ENCODE data around the gene FSCN2.
"Not testable (repeated sequence)": the region's sequence is repeated elsewhere in the genome, so short reads cannot be mapped to it uniquely, and the experiment has no call there.

Gene FSCN2

DNA sequence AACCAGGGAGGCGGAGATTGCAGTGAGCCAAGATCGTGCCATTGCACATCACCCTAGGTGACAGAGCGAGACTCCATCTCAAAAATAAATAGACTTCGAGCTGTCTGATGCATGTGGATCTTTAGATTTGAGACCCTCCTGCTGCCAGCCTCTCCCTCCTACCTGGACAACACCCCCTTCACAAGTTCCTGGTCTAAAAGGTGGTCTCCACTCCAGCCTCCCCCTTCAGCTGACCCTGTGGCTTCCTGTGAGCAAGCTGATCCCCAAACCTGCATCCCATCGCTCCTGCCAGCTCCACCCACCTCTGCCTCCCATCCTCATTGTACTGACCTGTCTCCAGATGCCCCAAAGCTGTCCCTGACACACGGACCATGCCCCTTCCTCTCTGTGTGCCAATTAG, 51.1 kb downstream of the FSCN2 start:
- DNase-seq, result no peak

DNA sequence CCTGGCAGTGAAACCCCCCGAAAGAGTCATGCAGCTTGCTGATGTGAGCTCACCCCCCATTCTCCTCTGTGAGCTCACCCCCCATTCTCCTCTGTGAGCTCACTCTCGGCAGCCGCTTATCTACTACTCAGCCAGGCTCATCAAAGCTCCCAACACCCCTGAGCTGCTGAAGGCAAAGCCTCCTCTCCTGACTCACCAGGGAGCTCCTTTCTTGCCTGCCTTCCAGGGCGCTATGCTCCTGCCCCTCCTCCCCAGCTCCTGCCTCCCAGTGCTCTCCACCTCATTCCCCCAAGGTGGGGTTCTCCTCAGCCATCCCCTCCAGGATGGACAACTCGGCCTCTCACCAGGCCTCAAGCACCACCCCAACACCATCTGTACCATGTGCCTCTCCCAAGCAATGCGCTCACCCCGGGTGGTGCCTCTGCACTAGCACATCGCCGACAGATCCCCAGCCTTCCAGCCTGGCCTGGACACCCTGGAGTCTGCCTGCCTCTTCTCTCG, 51.7 kb downstream of the FSCN2 start:
- DNase-seq, result no peak

DNA sequence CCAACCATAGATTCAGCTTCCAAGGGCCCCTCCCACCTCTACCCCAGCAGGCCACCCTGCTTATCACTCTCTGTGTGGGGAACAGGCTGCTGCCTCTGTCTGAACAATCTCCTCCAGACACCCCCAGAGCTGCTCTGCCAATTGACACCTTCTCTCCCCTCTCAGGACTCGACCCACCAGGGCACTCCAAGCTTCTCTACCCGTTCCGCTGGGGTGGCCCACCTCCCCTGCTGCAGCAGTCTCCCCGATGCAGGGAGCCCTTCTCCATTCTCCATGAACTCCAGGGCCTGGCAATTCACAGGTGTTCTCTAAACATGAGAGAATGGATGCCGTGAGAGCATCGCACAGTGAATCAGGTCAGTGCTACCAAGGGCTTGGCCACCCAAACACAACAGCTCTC, 52.3 kb downstream of the FSCN2 start:
- no peak for DNase-seq

DNA sequence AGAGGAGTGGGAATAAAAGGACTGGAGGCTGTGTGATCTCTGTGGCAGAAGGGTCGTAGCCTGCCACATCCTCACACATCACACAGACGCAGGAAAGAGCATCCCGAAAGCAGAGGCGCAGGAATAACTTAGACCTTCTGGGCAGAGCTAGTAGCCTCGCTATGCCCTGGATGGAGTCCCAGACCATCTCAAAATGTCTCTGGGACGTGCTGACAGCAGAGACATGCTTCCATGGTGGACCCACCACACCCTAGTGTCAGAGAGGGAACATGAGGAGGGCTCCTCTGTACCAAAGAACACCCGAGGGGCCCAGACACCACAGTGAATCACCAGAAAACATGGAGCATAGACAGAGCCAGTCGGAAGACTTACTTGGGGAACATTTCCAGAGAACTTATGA, 53.6 kb downstream of the FSCN2 start:
- DNase-seq, result no peak

DNA sequence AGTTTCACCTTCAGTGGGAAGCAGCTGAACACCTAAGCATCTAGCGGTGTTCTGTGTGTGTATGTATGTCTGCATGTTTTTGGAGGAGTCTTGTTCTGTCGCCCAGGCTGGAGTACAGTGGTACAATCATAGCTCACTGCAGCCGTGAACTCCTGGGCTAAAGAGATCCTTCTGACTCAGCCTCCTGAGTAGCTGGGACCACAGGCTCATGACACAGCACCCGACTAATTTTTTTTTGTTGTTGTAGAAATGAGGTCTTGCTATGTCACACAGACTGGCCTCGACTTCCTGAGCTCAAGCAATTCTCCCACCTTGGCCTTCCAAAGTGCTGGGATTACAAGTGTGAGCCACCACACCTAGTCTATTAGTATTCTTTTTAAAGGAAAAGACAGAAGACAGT, 54.2 kb downstream of the FSCN2 start:
- DNase-seq, result no peak

DNA sequence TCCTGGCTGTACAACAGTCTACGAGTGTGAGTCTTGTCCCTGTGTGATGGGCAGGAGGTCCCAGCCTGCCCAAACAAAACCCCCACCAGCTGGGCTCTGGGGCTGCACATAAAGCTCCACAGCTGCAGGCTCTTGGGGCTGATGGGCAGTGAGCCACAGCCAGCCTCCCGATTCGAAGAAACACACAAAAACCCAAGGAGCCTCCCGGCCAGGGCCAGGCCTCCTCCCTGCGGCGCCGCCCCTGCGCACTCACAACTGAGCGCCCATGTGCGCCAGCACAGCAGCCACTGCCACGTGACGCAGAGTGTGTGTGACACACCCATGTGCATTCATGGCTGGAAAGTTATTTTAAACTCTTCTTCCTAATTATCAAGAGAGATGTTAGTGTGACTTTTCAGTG, 54.6 kb downstream of the FSCN2 start:
- no peak for DNase-seq

DNA sequence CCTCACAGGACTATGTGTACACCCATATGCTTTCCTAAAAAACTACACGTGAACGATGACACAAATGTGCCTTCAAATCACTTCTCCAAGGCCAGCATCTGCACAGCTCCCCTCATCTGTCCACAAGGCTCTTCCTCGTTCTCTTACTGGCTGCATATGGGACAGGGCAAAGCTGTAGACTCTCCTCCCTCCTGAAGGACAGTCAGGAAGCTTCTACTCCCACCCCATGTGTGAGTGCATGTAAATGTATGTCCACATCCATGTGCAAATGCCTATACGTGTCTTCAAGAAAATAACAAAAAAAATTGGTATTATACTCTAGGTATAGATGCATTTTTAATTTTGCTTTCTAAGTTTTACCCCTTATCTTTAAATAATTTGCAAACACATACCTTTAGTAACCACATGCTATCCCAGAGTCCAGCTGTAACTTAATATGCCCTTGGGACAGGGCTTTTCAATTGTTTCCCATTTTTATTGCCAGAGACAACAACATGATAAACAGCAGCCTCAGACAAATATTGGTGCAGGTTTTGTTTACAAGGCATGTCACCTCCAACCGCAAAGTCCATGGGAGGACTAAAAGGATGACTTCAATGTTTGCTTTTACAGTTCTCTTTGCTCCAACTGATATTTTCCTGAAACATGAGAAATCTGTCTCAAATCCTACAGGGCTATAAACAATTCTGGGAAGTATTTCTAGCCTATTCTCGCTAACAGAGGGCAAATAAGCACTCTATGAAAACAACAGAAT, 55.6 kb downstream of the FSCN2 start:
- DNase-seq, result no peak

DNA sequence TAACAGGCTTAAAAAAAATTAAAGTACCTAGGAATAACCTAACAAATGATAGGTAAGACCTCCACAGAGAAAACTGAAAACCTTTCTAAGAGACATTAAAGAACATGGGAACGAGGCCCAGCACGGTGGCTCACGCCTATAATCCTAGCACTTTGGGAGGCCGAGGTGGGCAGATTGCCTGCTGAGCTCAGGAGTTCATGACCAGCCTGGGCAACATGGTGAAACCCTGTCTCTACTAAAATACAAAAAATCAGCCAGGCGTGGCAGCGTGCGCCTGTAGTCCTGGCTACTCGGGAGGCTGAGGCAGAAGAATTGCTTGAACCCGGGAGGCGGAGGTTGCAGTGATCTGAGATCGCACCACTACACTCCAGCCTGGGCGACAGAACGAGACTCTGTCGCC, 56.6 kb downstream of the FSCN2 start:
- not testable (repeated sequence) for DNase-seq

DNA sequence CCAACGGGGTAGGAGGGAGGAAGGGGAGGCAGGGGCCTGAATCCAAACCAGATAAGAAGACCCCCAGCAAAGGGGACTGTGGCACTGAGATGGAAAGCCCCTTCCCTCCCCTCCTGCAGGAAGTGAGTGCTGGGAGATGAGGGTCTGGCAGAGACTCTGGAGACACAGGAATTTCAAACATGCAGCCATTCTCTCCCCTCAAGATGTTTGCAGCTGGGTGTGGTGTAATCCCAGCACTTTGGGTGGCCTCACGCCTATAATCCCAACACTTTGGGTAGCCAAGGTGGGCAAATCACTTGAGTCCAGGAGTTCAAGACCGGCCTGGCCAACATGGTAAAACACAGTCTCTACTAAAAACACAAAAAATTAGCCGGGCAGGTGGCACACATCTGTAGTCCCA, 57.9 kb downstream of the FSCN2 start:
- no peak for DNase-seq

Measured in effector CD8-positive, alpha-beta T cell (primary cell).